ENCODE data around the gene ZFYVE1.
"Not testable (repeated sequence)": the region's sequence is repeated elsewhere in the genome, so short reads cannot be mapped to it uniquely, and the experiment has no call there.

ZFYVE1 gene

GRCh38 chr14:72961579-72962335 lies 65.1 kb downstream of the ZFYVE1 start:
- intact Hi-C loops (cut with micrococcal nuclease): no loop called here
- Mint-ChIP-seq H3K36me3 (ENCODE audit: low read depth) (peaks cover 41% of the 10 kb centered on the region), H3K27me3 (no peaks in the 10 kb centered on the region), H3K9me3 (no peaks in the 10 kb centered on the region), H3K27ac (no peak overlapping the region), H3K4me1 (ENCODE audit: low read depth) (no peaks in the 10 kb centered on the region), H3K4me3 (no peak overlapping the region)

- H3K9me3 Mint-ChIP-seq; intact Hi-C loops (cut with micrococcal nuclease); H3K27me3 Mint-ChIP-seq; H3K4me3 Mint-ChIP-seq; H3K27ac Mint-ChIP-seq; H3K4me1 Mint-ChIP-seq (ENCODE audit: low read depth): not testable (repeated sequence)
- peaks cover 48% of the 10 kb centered on the region for H3K36me3 Mint-ChIP-seq (ENCODE audit: low read depth)
Measured at GRCh38 chr14:72961016-72961415, 65.9 kb downstream of the ZFYVE1 start.

DNA sequence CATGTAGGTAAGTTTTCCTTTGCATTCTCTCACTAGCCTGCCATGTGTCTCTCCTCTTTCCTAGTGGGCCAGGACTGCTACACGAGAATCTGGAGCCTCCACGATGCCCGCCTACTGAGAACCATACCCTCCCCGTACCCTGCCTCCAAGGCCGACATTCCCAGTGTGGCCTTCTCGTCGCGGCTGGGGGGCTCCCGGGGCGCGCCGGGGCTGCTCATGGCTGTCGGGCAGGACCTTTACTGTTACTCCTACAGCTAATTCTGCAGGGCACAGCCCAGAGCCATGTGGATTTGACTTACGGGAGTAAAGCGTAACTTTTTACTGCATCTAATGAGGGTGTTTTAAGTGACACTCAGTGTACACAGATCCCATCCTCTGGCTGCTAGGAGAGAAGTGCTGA lies 68.4 kb downstream of the ZFYVE1 start:
- Mint-ChIP-seq H3K4me1 (ENCODE audit: low read depth) (no peaks in the 10 kb centered on the region), H3K4me3 (no peak overlapping the region), H3K36me3 (ENCODE audit: low read depth) (peaks cover 67% of the 10 kb centered on the region), H3K27ac (no peak overlapping the region), H3K9me3 (no peaks in the 10 kb centered on the region), H3K27me3 (no peaks in the 10 kb centered on the region)
- intact Hi-C loops (cut with micrococcal nuclease): no loop called here

DNA sequence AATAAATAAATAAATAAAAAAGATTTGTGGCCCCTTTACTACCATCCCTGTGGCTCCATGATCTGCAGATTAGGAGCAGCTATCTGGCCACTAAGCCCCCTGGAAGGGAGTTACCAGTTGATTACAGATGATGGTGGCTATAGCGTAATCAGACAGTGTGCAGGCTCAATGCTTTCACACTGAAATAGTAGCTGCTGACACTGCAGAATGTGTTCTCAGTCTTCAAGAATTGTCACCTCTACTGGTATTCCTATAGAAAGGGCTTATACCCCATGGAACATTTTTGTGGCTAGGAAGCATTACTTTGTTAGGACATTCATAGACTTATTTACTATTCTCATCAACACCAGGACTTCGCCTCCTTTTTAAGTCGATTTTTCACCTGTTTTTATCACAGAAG lies 69.7 kb downstream of the ZFYVE1 start:
- no peaks in the 10 kb centered on the region for H3K27me3 Mint-ChIP-seq
- H3K27ac Mint-ChIP-seq: no peak overlapping the region
- H3K4me3 Mint-ChIP-seq: no peak overlapping the region
- H3K9me3 Mint-ChIP-seq: no peaks in the 10 kb centered on the region
- intact Hi-C loops (cut with micrococcal nuclease): no loop called here
- peaks cover 70% of the 10 kb centered on the region for H3K36me3 Mint-ChIP-seq (ENCODE audit: low read depth)
- H3K4me1 Mint-ChIP-seq (ENCODE audit: low read depth): no peaks in the 10 kb centered on the region

DNA sequence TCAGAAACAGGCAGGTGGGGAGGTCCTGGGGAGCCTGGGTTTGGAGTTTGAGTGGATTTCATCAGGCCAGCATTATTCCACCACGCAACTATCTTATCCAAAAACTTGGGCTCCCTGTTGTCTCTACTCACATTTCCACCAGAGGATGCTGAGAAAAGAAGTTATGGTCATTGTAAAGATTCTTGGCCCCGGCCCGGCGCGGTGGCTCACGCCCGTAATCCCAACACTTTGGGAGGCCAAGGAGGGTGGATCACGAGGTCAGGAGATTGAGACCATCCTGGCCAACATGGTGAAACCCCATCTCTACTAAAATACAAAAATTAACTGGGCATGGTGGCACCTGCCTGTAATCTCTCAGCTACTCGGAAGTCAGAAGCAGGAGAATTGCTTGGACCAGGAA lies 70.2 kb downstream of the ZFYVE1 start:
- H3K9me3 Mint-ChIP-seq; H3K4me1 Mint-ChIP-seq (ENCODE audit: low read depth); H3K27ac Mint-ChIP-seq; intact Hi-C loops (cut with micrococcal nuclease); H3K27me3 Mint-ChIP-seq; H3K4me3 Mint-ChIP-seq: not testable (repeated sequence)
- H3K36me3 Mint-ChIP-seq (ENCODE audit: low read depth): peaks cover 75% of the 10 kb centered on the region

DNA sequence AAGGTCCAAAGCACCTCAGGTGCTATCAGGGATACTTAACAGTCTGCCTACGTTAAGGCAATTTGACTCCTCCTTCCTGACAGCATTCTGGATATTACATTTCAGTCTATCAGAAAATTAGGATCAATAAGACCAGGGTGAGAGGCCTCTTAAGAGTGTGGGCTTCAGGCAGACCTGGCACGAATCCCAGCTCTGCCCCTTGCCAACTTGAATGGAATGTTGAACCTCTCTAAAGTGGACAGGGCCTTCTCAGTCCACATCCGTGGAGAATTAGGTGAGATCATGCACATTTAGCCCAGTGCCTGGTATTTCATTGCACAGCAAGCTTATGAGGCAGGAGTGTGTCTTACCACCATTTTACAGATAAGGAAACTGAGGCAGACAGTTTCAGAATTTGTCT lies 74.7 kb downstream of the ZFYVE1 start:
- Mint-ChIP-seq H3K9me3 (no peaks in the 10 kb centered on the region), H3K27me3 (no peaks in the 10 kb centered on the region), H3K36me3 (ENCODE audit: low read depth) (peaks cover 46% of the 10 kb centered on the region), H3K4me3 (no peak overlapping the region), H3K27ac (no peak overlapping the region), H3K4me1 (ENCODE audit: low read depth) (no peaks in the 10 kb centered on the region)
- intact Hi-C loops (cut with micrococcal nuclease): no loop called here

GRCh38 chr14:72948481-72949138 lies 78.3 kb downstream of the ZFYVE1 start:
- Mint-ChIP-seq H3K27me3 (no peaks in the 10 kb centered on the region), H3K9me3 (no peaks in the 10 kb centered on the region), H3K36me3 (ENCODE audit: low read depth) (peaks cover 35% of the 10 kb centered on the region), H3K4me3 (no peak overlapping the region), H3K27ac (no peak overlapping the region), H3K4me1 (ENCODE audit: low read depth) (peaks cover 6% of the 10 kb centered on the region)
- intact Hi-C loops (cut with micrococcal nuclease): loop anchor here (1.0 kb wide), 1 partner anchor 434 kb away; no protein-coding TSS in a partner anchor

- H3K27me3 Mint-ChIP-seq: no peaks in the 10 kb centered on the region
- no peak overlapping the region for H3K4me3 Mint-ChIP-seq
- no peaks in the 10 kb centered on the region for H3K9me3 Mint-ChIP-seq
- H3K27ac Mint-ChIP-seq: no peak overlapping the region
- peaks cover 6% of the 10 kb centered on the region for H3K4me1 Mint-ChIP-seq (ENCODE audit: low read depth)
- peaks cover 46% of the 10 kb centered on the region for H3K36me3 Mint-ChIP-seq (ENCODE audit: low read depth)
- intact Hi-C loops (cut with micrococcal nuclease): loop anchor here (1.0 kb wide), 1 partner anchor 433 kb away; no protein-coding TSS in a partner anchor
Measured at GRCh38 chr14:72947366-72948160, 79.3 kb downstream of the ZFYVE1 start.

DNA sequence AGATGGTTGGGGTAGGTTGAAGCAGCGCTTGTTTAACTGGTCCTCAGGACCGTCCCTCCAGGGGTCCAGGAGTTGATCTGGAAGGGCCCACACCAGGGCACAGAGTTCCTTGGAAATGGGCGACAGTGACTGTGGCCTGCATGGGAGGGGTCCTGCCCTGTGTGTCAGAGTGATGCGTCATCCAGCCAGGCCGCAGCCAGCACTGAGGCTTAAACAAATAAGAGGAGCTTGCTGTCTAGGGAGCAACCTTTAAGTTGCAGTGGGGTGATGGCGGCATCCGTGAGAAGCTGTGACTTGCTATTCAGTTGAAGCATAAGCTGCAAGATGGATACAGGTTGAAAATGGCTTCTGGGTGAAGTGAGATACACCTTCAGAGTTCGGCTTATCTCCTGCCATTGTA lies 80.4 kb downstream of the ZFYVE1 start:
- intact Hi-C loops (cut with micrococcal nuclease): no loop called here

GRCh38 chr14:72945356-72946027 lies 81.4 kb downstream of the ZFYVE1 start:
- Mint-ChIP-seq H3K4me1 (ENCODE audit: low read depth) (peaks cover 6% of the 10 kb centered on the region), H3K27me3 (no peaks in the 10 kb centered on the region), H3K9me3 (no peaks in the 10 kb centered on the region), H3K4me3 (no peak overlapping the region), H3K36me3 (ENCODE audit: low read depth) (peaks cover 49% of the 10 kb centered on the region), H3K27ac (no peak overlapping the region)
- intact Hi-C loops (cut with micrococcal nuclease): no loop called here

More for the DNA sequence above, 80.4 kb downstream of the ZFYVE1 start:
- H3K36me3 Mint-ChIP-seq (ENCODE audit: low read depth): peaks cover 46% of the 10 kb centered on the region
- peaks cover 6% of the 10 kb centered on the region for H3K4me1 Mint-ChIP-seq (ENCODE audit: low read depth)
- no peak overlapping the region for H3K4me3 Mint-ChIP-seq
- H3K27me3 Mint-ChIP-seq: no peaks in the 10 kb centered on the region
- H3K27ac Mint-ChIP-seq: no peak overlapping the region
- H3K9me3 Mint-ChIP-seq: no peaks in the 10 kb centered on the region

DNA sequence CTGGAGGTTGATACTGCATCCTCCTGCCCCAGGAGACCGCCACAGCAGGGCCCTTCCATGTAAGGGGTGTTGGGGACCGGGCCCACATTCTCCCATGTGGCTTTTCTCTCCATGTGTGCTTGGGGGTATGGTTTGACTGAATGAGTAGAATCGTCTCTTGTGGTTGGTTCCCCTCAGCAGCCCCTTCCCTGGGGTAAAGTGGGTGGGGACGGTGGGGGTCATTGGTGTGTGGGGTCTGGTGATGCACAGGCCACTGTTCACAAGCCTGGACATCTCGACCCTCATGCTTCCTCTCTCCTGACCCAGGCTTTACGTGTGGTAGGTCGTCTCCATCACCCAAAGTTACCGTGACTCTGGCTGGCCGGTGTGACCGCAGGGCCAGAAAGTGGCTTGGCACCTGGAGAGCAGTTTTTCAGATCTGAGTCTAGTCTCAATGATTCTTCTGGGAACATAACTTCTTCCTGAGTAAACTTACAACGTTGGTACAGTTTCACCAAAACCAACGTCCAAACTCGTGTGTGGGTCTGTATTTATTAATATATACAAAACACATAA lies 83.0 kb downstream of the ZFYVE1 start:
- H3K27ac Mint-ChIP-seq: no peak overlapping the region
- H3K4me3 Mint-ChIP-seq: no peak overlapping the region
- peaks cover 6% of the 10 kb centered on the region for H3K4me1 Mint-ChIP-seq (ENCODE audit: low read depth)
- peaks cover 64% of the 10 kb centered on the region for H3K36me3 Mint-ChIP-seq (ENCODE audit: low read depth)
- H3K27me3 Mint-ChIP-seq: no peaks in the 10 kb centered on the region
- H3K9me3 Mint-ChIP-seq: no peaks in the 10 kb centered on the region
- intact Hi-C loops (cut with micrococcal nuclease): no loop called here

DNA sequence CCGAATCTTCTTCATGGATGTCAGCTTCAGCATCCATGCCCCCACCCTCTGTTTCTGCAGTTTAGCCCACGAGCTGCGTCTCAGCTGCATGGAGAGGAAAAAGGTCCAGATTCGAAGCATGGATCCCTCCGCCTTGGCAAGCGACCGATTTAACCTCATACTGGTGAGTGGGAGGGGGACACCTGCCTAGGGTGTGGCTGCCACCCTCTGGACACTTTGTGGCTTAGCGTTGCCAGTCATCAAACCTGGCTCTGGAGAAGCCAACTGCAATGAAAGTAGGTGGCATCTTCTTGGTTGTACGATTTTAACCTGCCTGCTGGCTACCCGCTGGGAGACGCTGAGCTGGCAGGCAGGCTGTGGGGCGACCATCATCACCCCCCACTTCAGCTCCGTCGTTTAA lies 84.0 kb downstream of the ZFYVE1 start:
- Mint-ChIP-seq H3K4me3 (no peak overlapping the region), H3K27me3 (no peaks in the 10 kb centered on the region), H3K36me3 (ENCODE audit: low read depth) (peaks cover 67% of the 10 kb centered on the region), H3K9me3 (no peaks in the 10 kb centered on the region), H3K27ac (no peak overlapping the region), H3K4me1 (ENCODE audit: low read depth) (peaks cover 6% of the 10 kb centered on the region)
- intact Hi-C loops (cut with micrococcal nuclease): no loop called here

DNA sequence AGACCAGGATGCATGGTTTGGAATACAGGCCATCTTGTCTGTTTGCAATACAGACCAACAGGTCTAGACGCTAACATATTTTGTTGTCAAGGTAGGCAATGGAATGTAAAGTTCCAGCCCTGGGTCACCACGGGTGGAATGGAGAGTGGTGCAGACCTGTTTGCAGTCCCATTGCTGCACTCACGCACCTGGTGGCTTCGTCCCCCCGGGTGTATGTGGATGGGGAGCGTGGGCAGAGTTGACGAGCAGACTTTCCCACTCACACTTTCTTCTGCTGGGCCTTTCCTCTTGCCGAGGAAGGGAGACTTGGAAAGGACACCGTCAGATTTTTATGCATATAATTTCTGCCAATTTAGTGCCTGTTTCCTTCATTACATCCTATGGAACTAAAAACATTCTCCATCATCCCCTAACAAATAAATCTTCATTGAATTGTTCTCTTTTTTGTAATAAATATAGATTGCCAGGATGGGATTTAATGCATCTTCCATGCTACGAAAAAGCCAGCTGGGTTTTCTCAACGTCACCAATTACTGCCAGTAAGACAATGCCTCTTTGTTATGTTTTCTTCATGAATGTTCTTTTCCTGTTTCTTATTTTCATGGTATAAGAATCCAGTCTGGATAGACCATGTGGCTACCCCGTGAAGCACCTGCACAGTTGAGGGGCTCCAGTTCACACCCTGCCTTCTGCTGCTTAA lies 85.5 kb downstream of the ZFYVE1 start:
- Mint-ChIP-seq H3K4me1 (ENCODE audit: low read depth) (peaks cover 6% of the 10 kb centered on the region), H3K27me3 (no peaks in the 10 kb centered on the region), H3K4me3 (no peak overlapping the region), H3K9me3 (no peaks in the 10 kb centered on the region), H3K36me3 (ENCODE audit: low read depth) (peaks cover 62% of the 10 kb centered on the region), H3K27ac (no peak overlapping the region)
- intact Hi-C loops (cut with micrococcal nuclease): no loop called here
